OCI-LY1 (cell line): ENCODE measurements around the gene KRTAP10-3.

Experiments
- CTCF ChIP-seq: fragments of 200-600 bp; sonication (generic), shearing (Covaris generic); IDR thresholded peaks from 2 replicates; pipeline ENCODE4 v1.5.1; 2017; ENCODE audit warnings: mild to moderate bottlenecking, antibody characterized with exemption, low read length, moderate library complexity, mixed read lengths
- EZH2 ChIP-seq: fragments of 200-600 bp; sonication (generic), shearing (Covaris generic); IDR thresholded peaks from 2 replicates; pipeline ENCODE4 v1.8.0; 2017; ENCODE audit warnings: borderline replicate concordance, mixed run types, mild to moderate bottlenecking, antibody characterized with exemption, low read length, moderate library complexity, mixed read lengths

GRCh38 chr21:44583800-44584147 is 25.2 kb upstream of the KRTAP10-3 start:
- TF ChIP-seq CTCF = no peak
- TF ChIP-seq EZH2 = no peak
